Bronchial epithelial cell (primary cell): Measurements from ENCODE around the gene ADCY1. TPM values are rescaled to one million over a fixed set of nuclear protein-coding genes. Genes with fewer than 3 reads are reported as not detected.
A peak's percentile ranks its signal among the peaks of the same experiment; 100 is the strongest.

Experiments
- DNase-seq: peaks from one replicate; pipeline ENCODE4 v3.0.0-alpha.2; 2010; ENCODE audit warnings: low read depth
- FAIRE-seq: peaks from 2 replicates; lab custom pipeline; 2011; peaks lifted over from hg19 to GRCh38; lab: Jason Lieb, UNC
- H3K27me3 ChIP-seq: 2 replicates; pipeline ENCODE4 v1.5.1; 2011; ENCODE audit warnings: low read length; ENCODE audit not compliant: control insufficient read depth, insufficient read depth
- H3K36me3 ChIP-seq: 2 replicates; pipeline ENCODE4 v1.5.1; 2011; ENCODE audit warnings: low read length; ENCODE audit not compliant: control insufficient read depth, insufficient read depth
- H3K4me3 ChIP-seq: 2 replicates; pipeline ENCODE4 v1.5.1; 2011; ENCODE audit warnings: mild to moderate bottlenecking, low read depth, low read length, control low read depth
- CTCF ChIP-seq: IDR thresholded peaks from 2 replicates; pipeline ENCODE4 v1.5.1; 2011; ENCODE audit warnings: mild to moderate bottlenecking, moderate library complexity, low read length, control low read depth, inconsistent platforms; ENCODE audit not compliant: insufficient read depth, severe bottlenecking
- total RNA-seq: library from RNA; depleted of rRNA; stranded (reverse); fragments of >200 nt; gene quantifications from 2 replicates; pipeline ENCODE4 v1.2.1, GENCODE V29; 2014

Gene ADCY1
- total RNA-seq, 1 donor from 2014 or later: 0.79 TPM

DNA sequence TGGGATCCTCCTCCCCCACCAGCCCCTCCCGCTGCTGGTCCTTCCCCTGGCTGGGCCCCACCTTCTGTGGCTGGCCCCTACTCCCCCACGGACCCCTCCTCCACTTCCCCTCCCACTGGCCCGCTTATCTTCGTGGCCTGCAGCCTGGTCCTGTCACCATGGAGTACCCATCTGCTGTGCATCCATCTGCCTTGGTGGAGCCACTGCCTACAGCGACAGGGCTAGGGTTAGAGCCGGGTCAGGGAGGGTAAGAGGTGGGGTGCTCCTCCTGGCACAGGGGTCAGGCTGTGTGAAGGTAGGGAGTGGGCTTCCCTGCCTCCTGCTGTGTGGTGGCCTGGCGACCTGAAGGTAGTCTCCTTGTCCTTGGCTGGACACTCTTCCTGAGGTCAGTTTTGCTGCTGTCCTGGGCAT is 5.2 kb downstream of the ADCY1 start:
- no peak for DNase-seq
- FAIRE-seq: no peak
- Histone ChIP-seq H3K36me3 (no peaks in the 10 kb centered on the region), H3K4me3 (no peak overlapping the region), H3K27me3 (peaks cover 35% of the 10 kb centered on the region)
- no peak for TF ChIP-seq CTCF

- DNase-seq (no peak), FAIRE-seq (no peak)
- TF ChIP-seq CTCF: peak; percentile 32
Observed at GRCh38 chr7:45580053-45580872, 6.1 kb downstream of the ADCY1 start.

DNA sequence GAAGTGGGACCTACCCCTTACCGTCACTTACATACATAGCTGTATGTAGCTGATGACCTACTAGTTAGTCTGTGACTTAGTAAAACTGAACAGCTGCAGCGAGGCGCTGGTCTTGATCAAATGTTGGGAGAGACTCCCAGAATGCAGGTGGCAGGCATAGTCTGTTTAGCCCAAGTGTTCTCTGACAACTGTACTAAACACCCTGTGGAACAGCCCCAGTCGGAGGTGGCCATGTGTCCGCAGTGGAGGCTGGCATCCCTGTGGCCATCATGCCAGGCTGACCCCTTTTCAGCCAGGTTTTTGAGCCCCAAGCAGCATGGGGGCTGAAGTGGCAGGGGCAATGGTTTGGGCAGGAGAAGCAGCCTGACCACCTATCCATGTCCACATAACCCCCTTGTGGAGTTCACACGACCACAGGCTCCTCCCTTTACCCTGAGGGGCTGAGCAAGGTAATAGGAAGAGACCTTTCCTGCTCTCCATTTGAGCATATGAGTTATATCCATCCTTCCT is 7.2 kb downstream of the ADCY1 start:
- Histone ChIP-seq H3K36me3 (no peaks in the 10 kb centered on the region), H3K27me3 (peaks cover 19% of the 10 kb centered on the region), H3K4me3 (no peak overlapping the region)
- no peak for DNase-seq
- no peak for FAIRE-seq
- TF ChIP-seq CTCF: no peak

More at GRCh38 chr7:45580053-45580872, 6.1 kb downstream of the ADCY1 start:
- H3K4me3 ChIP-seq: no peak overlapping the region
- peaks cover 29% of the 10 kb centered on the region for H3K27me3 ChIP-seq
- H3K36me3 ChIP-seq: no peaks in the 10 kb centered on the region

DNA sequence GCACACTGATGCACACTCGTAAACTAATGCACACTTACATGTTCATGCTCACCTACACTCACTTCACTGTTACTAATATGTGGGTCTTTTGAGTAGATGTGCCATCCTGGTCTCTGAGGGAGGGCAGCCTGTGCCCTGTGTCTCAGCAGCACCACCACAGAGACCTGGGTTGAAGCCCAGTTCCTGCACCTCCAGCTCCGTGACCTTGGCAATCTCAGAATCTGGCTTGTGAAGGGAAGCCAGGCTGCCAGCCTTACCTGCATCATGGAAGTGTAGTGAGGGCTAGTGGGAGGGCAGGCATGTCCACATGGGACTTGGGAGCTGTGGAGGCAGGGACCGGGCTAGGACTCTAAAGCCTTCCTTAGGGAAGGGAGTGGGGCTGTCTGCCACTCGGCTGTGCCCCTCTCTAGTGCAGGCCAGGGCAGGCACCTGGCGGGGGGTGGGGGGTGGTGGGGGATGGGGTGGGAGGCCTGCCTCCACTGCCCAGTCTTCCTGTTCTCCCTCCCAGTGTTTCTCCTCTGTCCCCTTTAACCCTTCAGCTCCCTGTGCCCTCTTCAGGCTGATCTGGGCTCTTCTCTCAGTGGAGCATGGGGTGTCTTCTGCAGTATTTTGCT is 8.1 kb downstream of the ADCY1 start:
- Histone ChIP-seq H3K27me3 (peaks cover 10% of the 10 kb centered on the region), H3K4me3 (no peak overlapping the region), H3K36me3 (no peaks in the 10 kb centered on the region)
- no peak for FAIRE-seq
- TF ChIP-seq CTCF: no peak
- DNase-seq: no peak

- DNase-seq (no peak), FAIRE-seq (peak; percentile 58)
- H3K27me3 ChIP-seq: peaks cover 5% of the 10 kb centered on the region
- no peaks in the 10 kb centered on the region for H3K36me3 ChIP-seq
- TF ChIP-seq CTCF: no peak
- H3K4me3 ChIP-seq: no peak overlapping the region
Observed at GRCh38 chr7:45582868-45583277, 8.7 kb downstream of the ADCY1 start.
